Superior temporal gyrus (tissue), 1 donor: ENCODE measurements around the gene CLK1.

Experiments used
- DNase-seq: peaks from one replicate; pipeline ENCODE4 v3.0.0-alpha.2; 2016; ENCODE audit errors: extremely low spot score

CLK1 gene

GRCh38 chr2:200811333-200812121, 52.9 kb downstream of the CLK1 start, which contains the start of gene BZW1:
Gene BZW1 (plus strand): TSS chr2:200811910. CDS start chr2:200813218, 1,308 bp downstream.
- peak; percentile 98 for DNase-seq

- DNase-seq: no peak
Observed at GRCh38 chr2:200810998-200811332, 53.5 kb downstream of the CLK1 start.

GRCh38 chr2:200810252-200810997, 54.0 kb downstream of the CLK1 start:
- no peak for DNase-seq

GRCh38 chr2:200809506-200810251, 54.8 kb downstream of the CLK1 start:
- no peak for DNase-seq
